OCI-LY1 (cell line): ENCODE results near the gene ABCB9.

ENCODE experiments used
- CTCF ChIP-seq: fragments of 200-600 bp; sonication (generic), shearing (Covaris generic); IDR thresholded peaks from 2 replicates; pipeline ENCODE4 v1.5.1; 2017; ENCODE audit warnings: mild to moderate bottlenecking, antibody characterized with exemption, low read length, moderate library complexity, mixed read lengths
- EZH2 ChIP-seq: fragments of 200-600 bp; sonication (generic), shearing (Covaris generic); IDR thresholded peaks from 2 replicates; pipeline ENCODE4 v1.8.0; 2017; ENCODE audit warnings: borderline replicate concordance, mixed run types, mild to moderate bottlenecking, antibody characterized with exemption, low read length, moderate library complexity, mixed read lengths

DNA sequence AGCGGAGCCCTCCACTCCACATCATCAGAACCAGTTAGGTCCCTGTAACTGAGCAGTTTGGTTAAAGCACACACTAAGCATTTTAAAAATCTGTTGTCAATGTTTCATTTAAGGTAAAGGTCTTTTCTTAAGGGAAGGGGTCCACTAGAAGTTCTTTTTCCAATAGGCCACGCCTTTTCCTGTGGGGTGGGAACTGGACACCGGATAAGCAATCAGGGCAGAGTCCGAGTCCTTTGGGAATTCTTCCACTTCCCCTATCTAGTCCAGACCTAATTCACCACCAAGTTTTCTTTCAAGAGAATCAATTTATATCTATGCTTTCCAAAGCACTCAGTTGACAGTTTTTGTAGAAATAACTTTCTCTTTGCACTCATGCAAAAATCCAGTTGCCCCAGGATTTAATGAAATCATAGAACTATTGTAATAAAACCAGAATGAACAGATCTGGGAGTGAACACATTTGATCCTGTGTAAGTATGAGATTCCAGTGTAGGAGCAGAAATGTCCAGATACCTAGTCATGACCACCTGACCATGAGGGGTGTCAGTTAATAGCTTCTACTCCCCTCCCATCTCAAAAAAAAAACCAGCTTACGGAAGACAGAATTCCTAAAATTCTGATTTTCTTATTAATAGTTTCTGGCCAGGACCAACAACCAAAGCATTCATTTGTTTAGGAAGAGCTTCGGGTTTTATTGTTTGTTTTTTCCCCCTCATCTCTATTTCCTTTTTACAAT, 82.0 kb downstream of the ABCB9 start:
- no peak for TF ChIP-seq CTCF
- no peak for TF ChIP-seq EZH2
